ENCODE data around the gene NCAPH2. TPM values are rescaled to one million over a fixed set of nuclear protein-coding genes. Genes with fewer than 3 reads are reported as not detected.

The NCAPH2 gene
- 100 to 1,000 TPM in 1 of 4 donors, 10 to 100 TPM in 3; 51.7 to 155 (median 55.4) TPM for total RNA-seq

GRCh38 chr22:50507991-50508884 lies at the start of gene NCAPH2:
Gene NCAPH2 (plus strand): TSS chr22:50508224. CDS start chr22:50508338, 114 bp downstream.
- peak; percentile 96 to 98 for DNase-seq
- Histone ChIP-seq H3K4me3 (peak within 1 kb of the TSS; percentile 98 to 99), H3K4me1 (peaks cover 3 to 13% of the 10 kb centered on the region in 2 donors), H3K27me3 (no peaks in the 10 kb centered on the region), H3K36me3 (no peaks in the 10 kb centered on the region), H3K9me3 (no peaks in the 10 kb centered on the region), H3K27ac (peak within 1 kb of the TSS; percentile 90 to 94)
- TF ChIP-seq CTCF (IDR thresholded peaks at IDR 0.05) (peak in 2 of 4 experiments; percentile 12 to 18), POLR2A (IDR thresholded peaks at IDR 0.05) (peak; percentile 71 to 89)
- intact Hi-C loops (cut with DNase I; ENCODE audit: low total_unique reads) = loop anchor here (10.0 kb wide), 1 partner anchor 233 kb away; the partner anchor contains the start of gene MAPK11

- DNase-seq = no peak
- TF ChIP-seq POLR2A (IDR thresholded peaks at IDR 0.05) (no peak), CTCF (IDR thresholded peaks at IDR 0.05) (no peak)
Measured at GRCh38 chr22:50459016-50459415, 49.0 kb upstream of the NCAPH2 start.

GRCh38 chr22:50459496-50460140 lies 48.4 kb upstream of the NCAPH2 start:
- Histone ChIP-seq H3K27ac (no peak overlapping the region), H3K9me3 (no peaks in the 10 kb centered on the region), H3K27me3 (no peaks in the 10 kb centered on the region), H3K4me1 (no peaks in the 10 kb centered on the region), H3K4me3 (no peak overlapping the region), H3K36me3 (no peaks in the 10 kb centered on the region)
- intact Hi-C loops (cut with DNase I; ENCODE audit: low total_unique reads) = no loop called here
- DNase-seq = no peak
- no peak for TF ChIP-seq CTCF (IDR thresholded peaks at IDR 0.05)

More at GRCh38 chr22:50459016-50459415, 49.0 kb upstream of the NCAPH2 start:
- no peaks in the 10 kb centered on the region for H3K4me1 ChIP-seq
- no peak overlapping the region for H3K4me3 ChIP-seq
- H3K27me3 ChIP-seq = no peaks in the 10 kb centered on the region
- H3K36me3 ChIP-seq = no peaks in the 10 kb centered on the region
- no peaks in the 10 kb centered on the region for H3K9me3 ChIP-seq
- intact Hi-C loops (cut with DNase I; ENCODE audit: low total_unique reads) = no loop called here
- H3K27ac ChIP-seq = no peak overlapping the region

GRCh38 chr22:50460938-50461337 lies 47.1 kb upstream of the NCAPH2 start:
- Histone ChIP-seq H3K9me3 (no peaks in the 10 kb centered on the region), H3K4me1 (no peaks in the 10 kb centered on the region), H3K4me3 (no peak overlapping the region), H3K27me3 (no peaks in the 10 kb centered on the region), H3K36me3 (no peaks in the 10 kb centered on the region), H3K27ac (no peak overlapping the region)
- no peak for DNase-seq
- TF ChIP-seq CTCF (IDR thresholded peaks at IDR 0.05) = no peak
- TF ChIP-seq POLR2A (IDR thresholded peaks at IDR 0.05) = no peak
- intact Hi-C loops (cut with DNase I; ENCODE audit: low total_unique reads) = no loop called here

GRCh38 chr22:50461536-50461935 lies 46.5 kb upstream of the NCAPH2 start:
- no peak for TF ChIP-seq CTCF (IDR thresholded peaks at IDR 0.05)
- TF ChIP-seq POLR2A (IDR thresholded peaks at IDR 0.05) = no peak
- H3K36me3 ChIP-seq = no peaks in the 10 kb centered on the region
- H3K27ac ChIP-seq = no peak overlapping the region
- intact Hi-C loops (cut with DNase I; ENCODE audit: low total_unique reads) = no loop called here
- no peak for DNase-seq
- H3K27me3 ChIP-seq = no peaks in the 10 kb centered on the region
- no peak overlapping the region for H3K4me3 ChIP-seq
- H3K9me3 ChIP-seq = no peaks in the 10 kb centered on the region
- H3K4me1 ChIP-seq = no peaks in the 10 kb centered on the region

Measured in uterus (tissue), 4 donors.